COLO829 (cell line): ENCODE data around the gene RELA.

Experiments used
- DNase-seq: peaks from one replicate; pipeline ENCODE4 v3.0.0; 2012; ENCODE audit warnings: low spot score

Gene RELA

GRCh38 chr11:65630215-65630614 is 32.5 kb downstream of the RELA start:
- DNase-seq: no peak

GRCh38 chr11:65629579-65629978 is 33.1 kb downstream of the RELA start:
- DNase-seq: no peak

- DNase-seq: no peak
Measured at GRCh38 chr11:65627202-65627601, 35.5 kb downstream of the RELA start.

GRCh38 chr11:65625628-65626342 is 36.9 kb downstream of the RELA start:
- DNase-seq: no peak

- DNase-seq: no peak
Measured at GRCh38 chr11:65624931-65625627, 37.6 kb downstream of the RELA start.

GRCh38 chr11:65623852-65624616 is 38.7 kb downstream of the RELA start:
- DNase-seq: no peak

GRCh38 chr11:65623177-65623576 is 39.5 kb downstream of the RELA start:
- DNase-seq: no peak

GRCh38 chr11:65622011-65622410 is 40.7 kb downstream of the RELA start:
- no peak for DNase-seq

- no peak for DNase-seq
Measured at GRCh38 chr11:65621460-65621859, 41.3 kb downstream of the RELA start.

GRCh38 chr11:65620666-65621065 is 42.0 kb downstream of the RELA start:
- DNase-seq: no peak

GRCh38 chr11:65619281-65619928 is 43.3 kb downstream of the RELA start:
- DNase-seq: no peak

- no peak for DNase-seq
Measured at GRCh38 chr11:65618763-65619162, 44.0 kb downstream of the RELA start.

- no peak for DNase-seq
Measured at GRCh38 chr11:65617990-65618751, 44.5 kb downstream of the RELA start.

- DNase-seq: no peak
Measured at GRCh38 chr11:65617136-65617850, 45.4 kb downstream of the RELA start.

GRCh38 chr11:65616575-65617001 is 46.1 kb downstream of the RELA start:
- DNase-seq: no peak

GRCh38 chr11:65615950-65616574 is 46.7 kb downstream of the RELA start:
- DNase-seq: no peak

- peak; percentile 100 for DNase-seq
Measured at GRCh38 chr11:65615229-65615949, 47.3 kb downstream of the RELA start, which contains the start of gene PCNX3. Gene PCNX3, plus strand, starts transcription at chr11:65615776. Its CDS starts 536 bp downstream, at chr11:65616312.

GRCh38 chr11:65613091-65613928 is 49.4 kb downstream of the RELA start:
- no peak for DNase-seq

- no peak for DNase-seq
Measured at GRCh38 chr11:65612691-65613090, 50.0 kb downstream of the RELA start.
